GM12873 (cell line): ENCODE data around the gene AK2.

Experiments
- CTCF ChIP-seq: IDR thresholded peaks from 2 replicates; pipeline ENCODE4 v1.5.1; 2012; ENCODE audit warnings: low read depth, mild to moderate bottlenecking, moderate library complexity, low read length, control low read depth; ENCODE audit not compliant: insufficient read depth; ENCODE audit errors: missing control alignments

The AK2 gene

GRCh38 chr1:33080373-33080772, 43.7 kb upstream of the AK2 start:
- no peak for TF ChIP-seq CTCF

- no peak for TF ChIP-seq CTCF
Measured at GRCh38 chr1:33078030-33078591, 41.4 kb upstream of the AK2 start.

GRCh38 chr1:33074193-33074945, 37.7 kb upstream of the AK2 start:
- no peak for TF ChIP-seq CTCF

- no peak for TF ChIP-seq CTCF
Measured at GRCh38 chr1:33072707-33073106, 36.0 kb upstream of the AK2 start.

GRCh38 chr1:33070628-33071027, 33.9 kb upstream of the AK2 start:
- TF ChIP-seq CTCF = no peak

- TF ChIP-seq CTCF = no peak
Measured at GRCh38 chr1:33065301-33065700, 28.6 kb upstream of the AK2 start.

- TF ChIP-seq CTCF = no peak
Measured at GRCh38 chr1:33061834-33062233, 25.2 kb upstream of the AK2 start.
